HG02840 (cell line): ENCODE results near the gene NOXO1.
"Not testable (repeated sequence)": the region's sequence is repeated elsewhere in the genome, so short reads cannot be mapped to it uniquely, and the experiment has no call there.

Experiments used
- ATAC-seq: cut with Tn5 transposase; IDR thresholded peaks from one replicate; pipeline ENCODE4 v1.9.1; 2021; ENCODE audit warnings: mild to moderate bottlenecking, moderate library complexity, moderate number of reproducible peaks; ENCODE audit not compliant: unreplicated experiment, low FRiP score

NOXO1 gene

DNA sequence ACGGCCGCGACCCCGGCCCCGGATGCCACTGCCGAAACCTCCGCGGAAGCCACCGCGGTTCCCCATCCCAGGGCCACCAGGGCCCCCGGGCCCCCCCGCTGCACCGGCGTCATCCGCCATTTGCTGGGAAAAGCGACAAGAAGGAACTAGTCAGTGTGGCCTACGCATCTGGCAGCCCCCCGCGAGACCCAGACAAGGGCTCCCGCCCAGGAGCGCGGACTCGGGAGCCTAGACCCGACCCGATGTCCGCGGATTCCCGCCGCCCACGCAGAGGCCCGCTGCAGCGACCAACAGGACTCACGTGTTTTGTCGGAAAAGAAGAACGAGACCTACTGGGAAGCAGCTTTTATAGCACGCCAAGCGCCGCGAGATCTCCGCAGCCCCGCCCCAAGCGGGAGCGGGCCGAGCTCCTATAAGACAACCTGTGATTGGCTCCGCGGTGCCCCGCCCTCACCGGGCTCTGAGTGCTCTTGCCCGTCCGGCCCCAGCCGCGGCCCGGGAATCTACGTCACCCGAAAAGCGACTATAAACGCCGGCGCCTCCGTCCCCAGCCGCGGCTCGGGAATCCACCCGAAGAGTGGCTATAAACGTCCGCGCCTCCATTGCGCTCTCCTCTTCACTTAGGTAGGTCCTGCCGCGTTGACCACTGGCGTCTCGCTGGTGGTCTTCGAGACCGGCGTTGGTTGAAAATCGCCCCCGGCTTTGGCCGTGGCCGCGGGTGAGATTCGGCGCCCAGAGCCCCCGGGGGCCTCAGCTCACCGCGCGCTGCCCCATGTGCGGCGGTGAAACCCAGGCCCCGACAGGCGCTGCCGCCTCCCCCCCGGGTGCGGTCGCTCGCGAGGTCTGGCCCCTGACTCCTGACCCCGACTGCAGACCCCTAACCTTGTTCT is 16.5 kb downstream of the NOXO1 start, which contains the start of gene RPS2:
Gene RPS2 (minus strand): TSS at position 321 of the 890 bp plus-strand sequence. CDS start 201 bp downstream, at position 120.
- peak; percentile 79 for ATAC-seq

DNA sequence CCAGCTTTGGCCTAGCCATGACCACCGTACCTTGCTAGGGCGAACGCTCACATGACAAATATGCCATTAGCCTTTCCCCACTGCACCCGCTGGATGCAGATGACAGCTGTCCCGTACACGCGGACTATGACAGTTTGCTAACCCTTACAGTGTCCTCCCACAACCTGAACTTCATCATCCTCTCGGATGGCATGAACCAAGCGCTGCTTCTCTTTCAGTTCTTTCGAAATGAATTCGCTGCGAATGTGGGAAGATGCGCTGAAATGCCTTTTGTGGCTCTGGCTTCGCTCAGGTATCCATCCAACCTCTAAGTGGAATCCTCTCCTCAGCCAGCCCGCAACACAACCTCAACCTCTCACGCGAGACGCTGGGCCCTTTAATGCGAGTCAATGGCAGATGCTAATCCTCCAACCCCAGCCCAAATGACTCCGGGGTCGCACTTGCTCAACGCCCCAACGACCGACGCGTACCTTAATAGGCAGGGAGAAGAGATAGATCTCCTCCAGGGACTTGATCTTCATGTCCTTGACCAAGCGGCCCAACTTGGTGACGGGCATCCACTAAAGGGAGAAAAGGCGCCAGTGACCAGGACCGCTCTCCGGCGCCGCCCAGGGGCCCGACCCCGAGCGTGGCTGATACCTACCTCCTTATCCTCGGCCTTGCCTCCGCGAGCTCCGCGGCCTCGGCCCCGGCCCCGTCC is 17.3 kb downstream of the NOXO1 start:
- no peak for ATAC-seq

DNA sequence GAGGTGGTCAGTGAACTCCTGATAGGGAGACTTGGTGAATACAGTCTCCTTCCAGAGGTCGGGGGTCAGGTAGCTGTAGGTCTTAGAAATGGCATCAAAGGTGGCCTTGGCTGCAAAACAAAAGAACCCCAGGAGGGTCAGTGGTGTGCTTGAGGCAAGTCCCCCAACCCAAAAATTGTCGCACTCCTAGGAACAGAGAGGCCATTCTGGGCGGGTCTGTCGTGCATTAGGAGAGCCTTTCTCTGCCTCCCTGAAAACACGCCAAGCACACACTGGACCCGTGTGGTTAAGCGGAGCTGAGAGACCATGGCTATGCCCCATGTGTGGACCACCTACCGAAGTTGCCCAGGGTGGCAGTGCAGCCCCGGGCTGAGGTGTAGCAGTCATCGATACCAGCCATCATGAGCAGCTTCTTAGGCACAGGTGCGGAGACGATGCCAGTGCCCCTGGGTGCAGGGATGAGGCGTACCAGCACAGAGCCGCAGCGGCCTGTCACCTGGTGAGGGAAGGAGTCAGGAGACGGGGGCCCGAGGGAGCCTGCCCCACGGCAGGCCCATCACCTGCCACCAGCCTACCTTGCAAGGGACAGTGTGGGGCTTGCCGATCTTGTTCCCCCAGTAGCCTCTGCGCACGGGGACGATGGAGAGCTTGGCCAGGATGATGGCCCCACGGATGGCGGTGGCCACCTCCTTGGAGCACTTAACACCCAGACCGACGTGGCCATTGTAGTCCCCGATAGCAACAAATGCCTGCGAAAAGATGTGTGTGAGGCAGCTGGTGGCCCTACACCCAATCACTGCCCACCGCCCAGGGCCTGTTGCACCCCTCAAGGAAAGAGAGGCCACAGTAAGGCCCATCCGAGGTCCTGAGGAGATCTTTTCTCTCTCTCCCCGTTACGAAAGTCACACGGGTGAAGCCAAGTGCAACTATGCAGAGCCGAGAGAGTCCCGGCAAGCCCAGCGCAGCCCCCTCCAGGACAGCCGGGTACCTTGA is 18.8 kb downstream of the NOXO1 start:
- not testable (repeated sequence) for ATAC-seq

DNA sequence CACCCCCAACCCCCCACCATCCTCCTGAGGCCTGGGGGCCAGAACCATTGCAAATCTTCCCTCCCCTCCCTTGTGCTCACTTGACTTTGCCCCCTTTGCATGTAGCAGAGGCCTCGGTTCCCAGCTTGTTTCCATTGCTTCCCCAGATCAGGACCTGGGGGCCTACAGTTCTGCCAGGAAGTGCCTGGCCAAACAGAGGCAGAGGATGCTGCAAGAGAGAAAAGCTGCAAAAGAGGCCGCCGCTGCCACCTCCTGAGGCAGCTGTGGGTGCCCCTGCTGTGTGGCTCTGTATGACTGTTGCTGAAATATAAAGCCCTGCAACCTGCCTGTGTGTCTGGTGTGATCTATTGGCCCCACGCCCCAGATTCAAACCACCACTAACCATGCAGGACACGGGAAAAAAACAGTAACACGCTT is 19.6 kb downstream of the NOXO1 start:
- ATAC-seq, result no peak

DNA sequence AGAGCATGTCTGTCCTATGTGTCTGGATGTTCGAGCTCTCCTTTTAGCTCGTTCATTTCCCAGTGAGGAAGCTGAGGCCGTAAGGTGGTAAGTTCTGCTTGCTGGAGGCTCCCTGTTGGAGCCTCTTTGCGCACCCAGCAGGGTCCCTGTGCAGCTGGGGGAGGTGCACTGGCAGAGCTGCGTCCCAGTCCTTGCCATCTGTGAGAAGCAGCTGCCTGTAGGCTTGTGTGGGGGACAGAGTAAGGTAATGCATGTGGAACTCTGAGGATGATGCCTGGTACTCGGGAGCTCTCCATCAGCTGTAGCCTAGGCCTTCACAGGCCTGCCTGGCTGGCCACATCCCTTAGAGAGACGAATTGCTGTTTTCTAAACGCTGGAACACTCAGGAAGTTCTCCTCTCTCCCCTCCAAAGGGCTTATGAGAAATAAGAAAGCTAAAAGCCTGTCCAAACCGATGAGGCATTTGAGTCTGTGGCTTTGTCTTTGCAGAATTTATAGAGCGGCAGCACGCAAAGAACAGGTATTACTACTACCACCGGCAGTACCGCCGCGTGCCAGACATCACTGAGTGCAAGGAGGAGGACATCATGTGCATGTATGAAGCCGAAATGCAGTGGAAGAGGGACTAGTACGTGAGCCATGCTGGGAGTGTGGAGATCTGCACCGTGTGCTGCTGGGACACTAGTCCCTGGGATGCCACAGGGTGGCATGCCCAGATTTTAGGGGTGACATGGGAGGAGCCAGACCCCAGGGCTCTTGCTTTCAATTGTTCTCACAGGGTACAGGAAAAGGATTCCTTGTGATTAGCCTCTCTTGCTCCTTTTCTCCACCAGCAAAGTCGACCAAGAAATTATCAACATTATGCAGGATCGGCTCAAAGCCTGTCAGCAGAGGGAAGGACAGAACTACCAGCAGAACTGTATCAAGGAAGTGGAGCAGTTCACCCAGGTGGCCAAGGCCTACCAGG is 20.3 kb downstream of the NOXO1 start:
- ATAC-seq, result no peak

DNA sequence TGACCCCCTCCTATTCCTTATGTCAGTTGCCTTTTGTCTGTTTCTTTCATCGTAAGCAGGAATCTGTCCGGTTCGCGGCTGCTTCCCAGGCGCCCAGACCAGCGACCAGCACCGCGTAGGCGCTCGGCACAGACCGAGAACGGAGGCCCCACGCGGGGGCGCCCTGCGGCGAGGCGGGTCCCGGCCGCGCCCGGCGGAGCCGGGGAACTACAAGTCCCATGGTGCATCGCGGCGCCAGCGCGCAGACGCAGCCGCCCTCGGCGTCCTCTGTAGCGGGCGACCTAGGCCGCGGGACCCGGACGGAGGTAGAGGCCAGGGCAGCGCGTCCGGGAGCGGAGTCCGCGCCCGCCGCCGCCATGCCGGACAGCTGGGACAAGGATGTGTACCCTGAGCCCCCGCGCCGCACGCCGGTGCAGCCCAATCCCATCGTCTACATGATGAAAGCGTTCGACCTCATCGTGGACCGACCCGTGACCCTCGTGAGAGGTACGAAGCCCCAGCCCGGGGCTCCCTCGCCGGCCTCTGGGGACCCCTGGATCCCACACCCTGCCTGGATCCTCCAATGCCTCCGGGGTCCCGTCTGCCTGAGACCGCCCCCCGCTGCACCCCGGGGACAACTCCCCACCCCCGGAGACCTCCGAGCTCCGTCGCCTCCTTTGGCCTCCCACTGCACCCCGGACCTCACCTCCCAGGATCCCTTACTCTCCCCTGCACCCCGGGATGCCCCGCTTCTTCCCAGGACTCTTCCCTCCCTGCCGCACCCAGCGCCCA is 21.8 kb downstream of the NOXO1 start, which contains the start of gene NDUFB10:
Gene NDUFB10 (plus strand): TSS at position 270 of the 771 bp plus-strand sequence. CDS start 87 bp downstream, at position 357.
- peak; percentile 67 for ATAC-seq

DNA sequence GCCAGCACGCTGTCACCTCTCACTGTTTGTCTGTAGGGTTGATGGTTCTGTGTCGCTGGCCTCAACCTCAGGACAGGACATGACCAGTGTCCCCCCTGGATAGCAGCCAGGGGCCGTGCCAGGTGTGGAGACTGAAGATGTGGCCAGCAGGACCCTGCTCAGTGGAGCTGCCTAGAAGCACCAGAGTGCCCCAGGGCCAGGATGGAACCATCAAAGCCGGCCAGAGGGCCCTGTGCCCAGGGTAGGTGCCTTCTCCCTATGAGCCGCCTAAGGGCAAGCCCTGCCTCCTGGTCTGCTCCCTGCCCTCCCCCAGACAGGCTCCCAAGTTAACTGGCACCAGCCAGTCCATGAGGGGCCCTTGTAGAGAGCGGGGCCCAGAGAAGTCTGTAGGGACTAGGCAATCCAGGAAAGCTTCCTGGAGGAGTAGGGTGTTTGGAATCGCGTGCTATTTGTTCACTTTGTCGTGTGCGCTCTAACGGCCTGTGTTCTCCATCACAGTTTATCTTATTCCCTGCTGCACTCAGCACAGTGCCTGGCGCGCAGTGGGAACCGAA is 22.5 kb downstream of the NOXO1 start:
- ATAC-seq, result peak; percentile 5

DNA sequence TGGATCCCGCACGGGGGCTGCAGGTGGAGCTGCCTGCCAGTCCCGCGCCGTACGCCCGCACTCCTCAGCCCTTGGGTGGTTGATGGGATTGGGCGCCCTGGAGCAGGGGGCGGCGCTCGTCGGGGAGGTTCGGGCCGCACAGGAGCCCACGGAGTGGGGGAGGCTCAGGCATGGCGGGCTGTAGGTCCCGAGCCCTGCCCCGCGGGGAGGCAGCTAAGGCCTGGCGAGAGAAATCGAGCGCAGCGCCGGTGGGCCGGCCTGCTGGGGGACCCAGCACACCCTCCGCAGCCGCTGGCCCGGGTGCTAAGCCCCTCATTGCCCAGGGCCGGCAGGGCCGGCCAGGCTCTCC is 23.2 kb downstream of the NOXO1 start:
- not testable (repeated sequence) for ATAC-seq

DNA sequence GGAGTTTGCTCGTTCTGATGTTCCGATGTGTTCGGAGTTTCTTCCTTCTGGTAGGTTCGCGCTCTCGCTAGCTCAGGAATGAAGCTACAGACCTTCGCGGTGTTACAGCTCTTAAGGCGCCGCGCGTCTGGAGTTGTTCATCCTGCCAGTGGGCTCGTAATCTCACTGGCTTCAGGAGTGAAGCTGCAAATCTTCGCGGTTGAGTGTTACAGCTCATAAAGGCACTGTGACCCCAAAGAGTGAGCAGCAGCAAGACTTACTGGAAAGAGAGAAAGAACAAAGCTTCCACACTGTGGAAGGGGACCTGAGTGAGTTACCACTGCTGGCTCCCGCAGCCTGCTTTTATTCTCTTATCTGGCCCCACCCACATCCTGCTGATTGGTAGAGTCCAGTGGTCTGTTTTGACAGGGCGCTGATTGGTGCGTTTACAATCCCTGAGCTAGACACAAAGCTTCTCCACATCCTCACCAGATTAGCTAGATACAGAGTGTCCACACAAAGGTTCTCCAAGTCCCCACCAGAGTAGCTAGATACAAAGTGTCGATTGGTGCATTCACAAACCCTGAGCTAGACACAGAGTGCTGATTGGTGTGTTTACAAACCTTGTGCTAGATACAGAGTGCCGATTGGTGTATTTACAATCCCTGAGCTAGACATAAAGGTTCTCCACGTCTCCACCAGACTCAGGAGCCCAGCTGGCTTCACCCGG is 23.7 kb downstream of the NOXO1 start:
- ATAC-seq, result not testable (repeated sequence)

DNA sequence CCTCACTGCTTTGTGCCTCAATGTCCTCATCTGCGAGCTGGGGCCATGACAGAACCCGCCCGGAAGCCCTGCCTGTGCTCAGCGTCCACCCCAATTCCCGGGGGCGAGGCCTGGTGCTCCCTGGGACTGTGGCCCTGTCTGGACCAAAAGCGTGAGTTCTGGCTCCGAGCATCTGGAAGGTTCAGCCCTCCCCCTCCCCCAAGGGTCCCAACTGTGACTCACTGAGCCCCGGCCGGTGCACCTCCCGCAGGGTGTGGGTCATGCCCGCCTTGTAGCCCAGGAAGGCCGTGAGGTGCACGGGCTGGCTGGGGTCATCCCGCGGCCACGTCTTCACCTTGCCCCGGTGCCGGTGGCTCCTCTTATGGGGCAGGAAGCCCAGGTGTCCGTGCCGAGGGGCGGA is 27.5 kb downstream of the NOXO1 start:
- ATAC-seq, result no peak

DNA sequence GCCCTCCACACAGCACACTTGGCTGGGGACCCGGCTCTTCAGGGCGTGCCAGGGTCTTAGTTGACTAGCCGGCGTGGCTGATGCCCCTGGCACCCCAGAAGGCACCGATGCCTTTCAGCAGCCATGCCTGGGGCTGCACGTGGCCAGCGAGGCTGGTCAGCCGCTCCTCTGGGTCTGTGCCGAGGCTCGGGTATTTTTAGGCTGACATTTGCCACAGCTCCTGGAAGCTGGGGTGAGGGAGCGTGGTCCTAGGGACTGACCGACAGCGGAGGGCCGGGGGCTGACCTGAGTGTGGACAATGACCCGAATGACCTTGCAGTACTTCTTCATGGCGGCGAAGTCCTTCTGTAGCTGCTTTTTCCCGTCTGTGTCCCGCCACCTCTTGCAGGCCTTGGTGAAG is 30.7 kb downstream of the NOXO1 start:
- ATAC-seq, result no peak

DNA sequence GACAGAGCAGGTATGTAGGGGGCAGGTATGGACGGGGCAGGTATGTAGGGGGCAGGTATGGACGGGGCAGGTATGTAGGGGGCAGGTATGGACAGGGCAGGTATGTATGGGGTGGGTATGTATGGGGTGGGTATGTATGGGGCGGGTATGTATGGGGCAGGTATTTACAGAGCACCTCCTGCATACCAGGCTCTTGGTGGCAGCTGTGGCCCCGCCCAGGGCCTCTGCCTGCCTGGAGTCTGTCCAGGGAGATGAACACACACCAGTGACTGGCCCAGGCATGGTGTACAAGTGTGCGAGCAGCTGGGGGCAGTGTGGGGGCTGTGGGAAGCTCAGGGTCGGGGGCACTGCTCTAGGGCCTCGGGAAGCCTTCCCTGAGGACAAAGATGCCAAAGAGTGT is 31.2 kb downstream of the NOXO1 start:
- no peak for ATAC-seq

DNA sequence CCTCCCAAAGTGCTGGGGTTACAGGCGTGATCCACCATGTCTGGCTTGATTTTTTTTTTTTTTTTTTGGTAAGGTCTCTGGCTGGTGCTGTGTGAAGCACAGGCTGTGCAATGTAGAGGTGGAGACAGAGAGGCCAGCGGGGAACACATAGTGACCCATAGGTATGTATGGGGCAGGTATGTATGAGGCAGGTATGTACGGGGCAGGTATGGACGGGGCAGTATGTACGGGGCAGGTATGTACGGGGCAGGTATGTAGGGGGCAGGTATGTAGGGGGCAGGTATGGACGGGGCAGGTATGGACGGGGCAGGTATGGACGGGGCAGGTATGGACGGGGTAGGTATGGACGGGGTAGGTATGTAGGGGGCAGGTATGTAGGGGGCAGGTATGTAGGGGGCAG is 31.8 kb downstream of the NOXO1 start:
- no peak for ATAC-seq

DNA sequence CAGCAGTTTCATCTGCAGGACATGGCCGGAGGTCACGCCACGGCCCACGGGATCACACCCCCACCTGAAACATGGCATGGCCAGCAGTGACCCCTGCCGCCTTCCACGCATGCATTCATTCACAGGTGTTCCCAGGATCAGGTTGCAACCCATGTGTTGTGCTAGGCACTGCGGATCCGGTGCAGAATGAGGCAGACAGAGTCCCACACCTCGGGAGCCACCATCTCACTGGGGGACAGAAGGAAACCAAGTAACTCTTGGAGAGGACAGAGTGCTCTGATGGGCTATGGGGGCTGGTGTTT is 33.9 kb downstream of the NOXO1 start:
- no peak for ATAC-seq

DNA sequence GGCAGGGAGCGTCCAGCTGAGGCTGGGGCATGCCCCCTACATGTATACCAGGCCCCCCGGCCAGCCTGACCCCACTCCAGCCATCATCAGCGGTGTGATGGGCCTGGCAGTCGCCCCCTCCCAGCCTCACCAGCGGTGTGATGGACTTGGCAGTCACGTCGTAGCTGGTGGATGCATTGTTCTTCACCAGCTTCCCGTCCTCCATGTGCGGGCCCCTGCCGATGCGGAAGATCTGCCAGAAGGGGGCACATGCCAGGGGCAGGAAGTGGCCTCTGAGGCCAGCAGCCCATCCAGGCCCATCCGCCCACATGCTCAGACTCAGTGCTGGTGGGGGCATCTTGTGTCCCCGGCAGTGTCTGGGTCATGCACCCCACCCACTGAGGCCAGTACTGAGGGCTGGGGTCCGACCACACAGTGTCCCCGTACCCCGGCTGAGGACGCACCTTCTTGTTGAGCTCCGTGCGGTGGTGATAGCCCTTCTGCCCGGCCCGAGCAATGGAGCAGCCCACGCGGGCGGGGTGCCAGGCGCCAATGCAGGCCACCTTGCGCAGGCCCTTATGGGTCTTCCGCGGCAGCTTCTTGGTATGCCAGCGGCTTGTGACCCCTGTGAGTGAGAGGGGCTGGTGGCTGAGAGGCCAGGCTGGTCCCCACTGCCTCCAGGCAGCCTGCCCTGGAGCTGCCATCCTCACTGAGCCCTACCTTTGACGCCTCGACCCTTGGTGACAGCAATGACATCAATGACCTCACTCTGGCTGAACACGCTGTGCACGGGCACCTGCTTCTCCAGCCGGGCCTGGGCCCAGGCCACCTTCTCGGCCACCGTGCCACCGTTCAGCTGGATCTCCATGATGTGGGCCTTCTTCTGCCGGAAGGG is 34.5 kb downstream of the NOXO1 start:
- ATAC-seq, result no peak

DNA sequence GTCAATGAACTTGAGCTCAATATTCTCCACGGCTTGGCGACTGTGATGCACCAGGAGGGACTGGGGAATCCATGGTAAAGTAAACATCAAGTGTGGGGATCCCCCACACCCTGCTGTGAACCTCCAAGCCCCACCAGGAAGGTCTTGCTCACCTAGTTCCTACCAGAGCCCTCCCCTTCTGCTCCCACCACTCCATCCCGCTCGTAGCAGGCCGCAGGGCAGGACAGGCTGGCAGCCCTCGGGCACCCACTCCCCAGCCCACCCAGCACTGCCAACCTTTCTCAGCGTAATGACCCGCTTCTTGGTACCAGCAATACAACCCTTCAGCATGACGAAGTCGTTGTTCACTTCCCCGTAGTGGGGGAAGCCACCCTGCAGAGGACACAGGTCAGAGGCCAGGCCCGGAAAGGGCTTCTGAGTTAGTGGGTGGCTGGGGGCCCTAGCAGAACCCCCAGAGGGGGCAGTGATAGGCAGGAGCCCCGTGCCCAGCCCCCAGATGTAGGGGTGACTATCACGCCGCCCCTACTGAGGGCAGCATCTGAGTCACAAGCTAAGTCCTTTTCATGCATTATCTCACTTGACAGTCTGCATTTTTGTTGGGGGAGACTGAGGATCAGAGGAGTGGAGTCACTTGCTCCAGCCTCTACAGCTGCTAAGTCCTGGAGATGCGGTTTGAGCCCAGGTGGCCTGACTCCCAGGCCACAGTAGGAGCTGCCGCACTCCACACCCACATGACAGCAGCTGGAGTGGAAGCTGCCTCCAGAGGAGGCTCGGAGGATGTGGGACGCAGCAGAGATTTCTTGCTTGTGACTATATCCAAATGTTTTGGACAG is 35.5 kb downstream of the NOXO1 start:
- no peak for ATAC-seq
